GM18508 (cell line): ENCODE results near the gene OXNAD1.

Experiments
- ATAC-seq: cut with Tn5 transposase; IDR thresholded peaks from one replicate; pipeline ENCODE4 v1.9.1; 2021; ENCODE audit warnings: moderate number of reproducible peaks; ENCODE audit not compliant: insufficient read depth, unreplicated experiment

The OXNAD1 gene

DNA sequence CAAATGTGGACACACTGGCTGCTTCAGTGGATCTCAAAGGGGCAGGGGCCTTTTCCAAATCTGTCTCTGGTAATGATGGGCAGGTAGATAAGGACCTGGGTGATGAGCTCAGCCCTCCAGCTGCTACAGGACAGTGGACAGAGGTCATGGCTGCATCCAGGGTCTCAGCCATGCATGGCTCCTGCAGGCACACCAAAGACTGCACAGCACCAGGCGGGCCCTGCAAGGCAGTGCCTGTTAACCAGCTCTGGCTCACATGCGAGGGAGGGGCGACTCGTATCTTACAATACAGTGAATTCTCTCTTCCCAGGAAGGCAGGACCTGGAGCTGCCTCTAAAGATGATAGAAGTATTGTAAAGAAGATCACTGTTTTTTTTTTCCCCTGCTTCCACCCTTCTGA lies 58.7 kb downstream of the OXNAD1 start:
- ATAC-seq: no peak

DNA sequence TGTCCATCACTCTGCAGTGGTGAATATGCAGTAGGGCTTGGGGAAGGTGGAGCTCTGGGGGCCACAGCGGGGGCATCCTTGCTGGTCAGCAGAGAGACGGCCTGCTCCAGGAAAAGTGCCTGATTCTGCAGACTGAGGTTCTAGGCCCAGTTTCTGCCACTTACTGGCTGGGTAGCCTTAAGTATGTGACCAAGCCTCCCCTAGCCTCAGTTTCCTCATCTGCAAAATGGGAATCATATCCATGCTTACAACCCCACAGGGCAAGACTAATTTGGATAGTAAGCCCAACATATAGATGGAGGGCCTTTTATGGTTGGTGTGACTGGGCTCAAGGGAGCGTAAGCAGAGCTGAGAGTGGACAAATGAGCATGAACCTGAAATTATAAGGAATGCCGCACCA lies 60.8 kb downstream of the OXNAD1 start:
- ATAC-seq: no peak

GRCh38 chr3:16326724-16327349 lies 61.8 kb downstream of the OXNAD1 start:
- ATAC-seq: no peak

DNA sequence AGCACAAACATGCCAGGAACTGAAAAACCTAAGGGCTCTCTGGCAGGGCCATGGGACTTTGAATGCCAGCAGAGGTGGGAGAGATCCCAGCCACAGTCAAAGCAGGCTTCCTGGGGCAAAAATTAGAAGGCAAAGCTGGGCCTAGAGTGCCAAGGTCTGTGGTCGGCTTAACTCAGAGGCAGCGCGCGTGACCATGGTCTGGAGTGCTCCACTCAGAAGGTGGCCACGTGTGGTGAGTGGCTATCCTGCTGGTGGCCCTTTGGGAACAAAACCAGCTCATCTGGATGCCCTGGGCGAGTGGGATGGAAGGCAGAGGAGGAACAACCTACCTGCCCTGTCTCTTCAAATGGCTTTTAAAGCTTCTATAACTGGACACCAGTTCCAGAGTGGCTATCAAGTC lies 63.1 kb downstream of the OXNAD1 start:
- ATAC-seq: no peak

DNA sequence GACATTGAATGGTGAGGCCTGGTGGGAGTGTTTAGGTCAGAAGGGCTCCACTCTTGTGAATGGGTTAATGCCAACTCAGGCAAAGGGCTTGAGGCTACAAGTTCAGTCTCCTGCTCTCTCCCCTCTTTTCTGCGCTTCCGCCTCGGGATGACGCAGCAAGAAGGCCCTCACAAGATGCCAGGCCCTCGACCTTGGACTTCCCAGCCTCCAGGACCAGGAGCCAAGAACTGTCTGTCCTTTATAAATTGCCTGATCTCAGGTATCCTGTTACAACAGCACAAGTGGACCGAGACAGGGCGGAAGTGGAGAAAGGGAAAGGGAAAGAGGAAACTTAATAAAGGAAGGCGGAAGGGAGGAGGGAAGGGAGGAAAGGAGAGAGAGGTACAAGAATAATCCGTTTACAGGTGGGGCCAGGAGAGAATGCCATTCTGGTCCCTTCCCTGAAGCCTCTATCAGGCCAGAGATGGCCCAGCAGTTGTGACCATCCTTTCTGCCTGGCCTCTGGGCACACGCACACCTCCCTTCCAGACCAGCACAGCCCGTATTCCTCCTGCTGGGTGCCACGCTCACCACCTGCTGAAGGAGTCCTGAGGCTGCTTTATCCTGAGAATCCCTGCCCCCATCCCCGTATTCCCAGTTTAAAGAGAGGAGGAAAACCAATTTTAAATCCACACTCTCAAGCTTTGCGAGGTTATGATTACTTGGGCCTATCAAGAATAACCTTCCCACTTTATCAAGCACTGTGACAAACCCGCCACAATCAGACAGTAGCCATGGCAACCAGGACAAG lies 64.2 kb downstream of the OXNAD1 start:
- ATAC-seq: no peak

- ATAC-seq: no peak
These were observed 64.8 kb downstream of the OXNAD1 start for GRCh38 chr3:16329826-16330129.

- no peak for ATAC-seq
These were observed 65.3 kb downstream of the OXNAD1 start for GRCh38 chr3:16330351-16330750.

DNA sequence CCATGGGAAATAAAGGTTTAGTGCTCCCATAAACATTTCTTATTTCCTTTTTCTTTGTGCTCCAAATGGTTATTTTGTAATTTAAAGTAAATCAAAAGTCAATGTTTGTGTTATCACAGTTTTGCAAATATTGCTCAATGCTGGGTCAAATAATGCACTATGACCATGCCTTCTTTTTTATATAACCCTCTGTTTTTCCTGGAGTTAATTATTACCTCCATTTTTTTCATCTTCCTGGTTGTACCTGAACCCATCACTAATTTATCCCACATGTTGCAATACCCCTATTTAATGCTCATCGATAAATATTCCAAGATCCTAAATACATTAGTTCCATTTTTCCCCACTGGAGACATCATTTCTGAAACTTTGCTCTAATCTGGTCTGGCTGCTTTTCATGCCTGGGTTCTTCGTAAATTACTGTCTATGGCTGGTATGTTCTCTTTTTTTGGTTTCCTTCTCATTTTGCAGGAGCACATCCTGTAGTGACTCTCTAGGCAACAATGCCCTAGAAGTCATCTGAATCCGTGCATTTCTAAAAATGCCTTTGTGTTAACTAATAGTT lies 66.4 kb downstream of the OXNAD1 start:
- ATAC-seq: no peak

GRCh38 chr3:16332904-16333426 lies 68.0 kb downstream of the OXNAD1 start:
- ATAC-seq: no peak

DNA sequence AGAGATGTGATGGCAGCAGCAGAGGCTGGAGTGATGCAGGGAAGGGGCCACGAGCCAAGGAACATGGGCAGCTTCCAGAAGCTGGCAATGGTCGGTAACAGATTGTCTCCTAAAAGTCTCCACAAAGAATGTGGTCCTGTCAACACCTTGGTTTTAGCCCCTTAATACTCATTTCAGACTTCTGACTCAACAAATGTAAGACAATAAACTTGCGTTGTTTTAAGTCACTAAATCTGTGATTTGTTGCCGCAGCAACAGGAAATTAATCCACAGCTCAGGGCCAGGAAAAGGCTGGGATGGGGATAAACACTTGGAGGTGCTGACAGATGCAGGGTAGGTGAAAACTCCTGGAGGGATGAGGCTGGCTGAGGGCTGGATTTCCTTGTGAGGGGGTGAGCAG lies 69.9 kb downstream of the OXNAD1 start:
- ATAC-seq: no peak

DNA sequence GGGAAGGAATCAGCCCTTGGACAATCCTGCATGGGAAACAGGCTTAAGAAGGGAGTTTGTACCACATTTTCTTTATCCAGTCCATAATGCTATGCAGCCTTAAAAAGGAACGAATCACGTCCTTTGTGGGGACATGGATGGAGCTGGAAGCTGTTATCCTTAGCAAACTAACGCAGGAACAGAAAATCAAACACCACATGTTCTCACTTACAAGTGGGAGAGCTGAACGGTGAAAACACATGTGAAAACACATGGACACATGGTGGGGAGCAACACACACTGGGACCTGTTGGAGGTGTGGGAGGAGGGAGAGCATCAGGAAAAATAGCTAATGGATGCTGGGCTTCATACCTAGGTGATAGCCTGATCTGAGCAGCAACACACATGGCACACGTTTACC lies 70.3 kb downstream of the OXNAD1 start:
- no peak for ATAC-seq

GRCh38 chr3:16335772-16336645 lies 71.0 kb downstream of the OXNAD1 start:
- no peak for ATAC-seq

DNA sequence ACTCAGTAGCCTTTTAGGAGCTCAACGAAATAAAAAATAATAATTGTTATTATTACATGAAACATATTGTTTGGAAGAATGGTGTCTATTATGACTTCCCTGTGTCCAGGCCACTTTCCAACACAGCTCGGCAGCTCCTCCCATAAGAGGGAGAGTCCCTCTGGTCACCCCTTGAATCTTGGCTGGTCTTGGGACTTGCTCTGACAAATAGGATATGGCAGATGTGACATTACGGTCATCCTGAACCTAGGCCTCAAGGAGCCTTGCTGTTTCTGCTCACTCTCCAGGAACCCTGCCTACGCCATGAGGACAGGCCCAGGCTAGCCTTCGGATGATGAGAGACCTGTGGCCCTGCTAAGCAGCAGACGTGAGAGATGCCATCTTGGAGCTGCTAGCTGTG lies 71.8 kb downstream of the OXNAD1 start:
- ATAC-seq: no peak

DNA sequence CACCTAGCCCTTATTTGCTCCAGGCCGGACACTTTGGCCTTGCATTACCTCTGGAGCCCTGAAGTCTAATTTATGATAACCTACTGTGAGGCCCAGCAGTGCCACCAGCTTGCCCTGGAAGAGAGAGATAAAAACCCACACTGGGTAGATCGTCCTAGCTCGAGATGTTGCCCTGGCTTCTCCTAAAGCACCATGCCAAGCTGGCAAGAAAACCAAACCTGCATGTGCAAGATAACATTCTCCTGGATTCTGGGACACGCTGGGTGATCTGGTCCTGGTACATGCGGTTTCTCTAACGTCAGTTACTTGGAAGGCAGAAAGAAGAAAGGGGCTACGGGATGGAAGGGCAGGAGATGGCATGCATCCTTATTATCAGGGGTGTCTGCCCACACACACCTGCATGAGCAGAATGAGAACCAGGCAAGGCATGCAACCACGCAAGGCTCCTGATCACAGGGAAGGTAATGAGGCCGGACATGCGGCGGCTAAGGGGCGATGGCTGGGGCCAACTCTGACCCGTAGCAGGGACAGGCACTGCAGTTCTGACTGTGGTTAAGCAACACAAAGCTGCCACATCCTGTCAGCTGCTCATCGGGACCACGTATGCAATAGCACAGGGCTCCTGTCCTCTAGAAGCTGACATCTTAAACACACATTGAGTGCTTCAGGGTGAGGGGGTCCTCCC lies 73.0 kb downstream of the OXNAD1 start:
- no peak for ATAC-seq

DNA sequence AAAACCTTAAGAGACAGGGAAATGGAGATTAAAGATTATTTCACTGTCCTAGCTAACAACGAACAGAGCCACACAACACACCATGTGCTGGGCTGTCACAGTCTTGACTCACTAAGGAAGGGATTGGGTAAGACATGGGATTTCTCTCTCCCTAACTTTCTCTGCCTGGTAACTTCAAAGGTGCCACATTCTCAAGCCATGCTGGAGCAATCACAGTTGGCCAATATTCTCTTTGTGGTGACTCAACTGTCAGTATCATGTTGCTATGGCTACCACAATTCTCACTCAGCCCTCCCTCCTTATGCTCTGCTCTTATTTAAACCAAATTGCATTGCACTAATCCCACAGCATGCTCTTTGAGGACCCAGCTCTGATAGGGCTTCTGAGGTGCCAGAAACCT lies 74.0 kb downstream of the OXNAD1 start:
- ATAC-seq: no peak

- no peak for ATAC-seq
These were observed 78.1 kb downstream of the OXNAD1 start for GRCh38 chr3:16343101-16343500.

- ATAC-seq: no peak
These were observed 81.5 kb downstream of the OXNAD1 start for GRCh38 chr3:16346413-16347081.

DNA sequence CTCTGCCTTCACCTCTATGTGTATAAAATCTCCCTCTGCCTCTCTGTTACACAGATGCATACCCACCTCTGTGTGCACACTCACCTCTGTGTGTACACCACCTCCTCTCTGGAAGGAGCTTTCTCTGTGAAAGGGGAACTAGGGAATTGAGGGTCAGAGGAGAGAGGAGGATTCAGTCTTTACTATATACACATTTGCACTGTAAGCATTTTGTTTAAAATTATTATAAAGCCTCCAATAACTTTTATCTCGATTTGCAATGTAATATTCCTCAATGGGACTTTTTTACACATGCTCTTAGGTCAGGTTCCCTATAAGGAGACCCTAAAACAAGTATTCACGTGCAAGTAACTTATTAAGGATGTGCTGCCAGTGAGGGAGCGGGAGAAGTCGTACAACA lies 82.5 kb downstream of the OXNAD1 start:
- no peak for ATAC-seq

GRCh38 chr3:16349986-16350596 lies 85.1 kb downstream of the OXNAD1 start:
- no peak for ATAC-seq
